ENCODE measurements around the gene ZBP1.

Gene ZBP1

GRCh38 chr20:57568088-57568896, 51.9 kb downstream of the ZBP1 start:
- FAIRE-seq = no peak

- no peak for FAIRE-seq
Observed at GRCh38 chr20:57567471-57568079, 52.7 kb downstream of the ZBP1 start.

GRCh38 chr20:57566803-57567459, 53.3 kb downstream of the ZBP1 start:
- no peak for FAIRE-seq

- FAIRE-seq = no peak
Observed at GRCh38 chr20:57566399-57566798, 53.8 kb downstream of the ZBP1 start.

- FAIRE-seq = no peak
Observed at GRCh38 chr20:57564951-57565642, 55.1 kb downstream of the ZBP1 start.

GRCh38 chr20:57564180-57564802, 55.9 kb downstream of the ZBP1 start:
- no peak for FAIRE-seq

- FAIRE-seq = no peak
Observed at GRCh38 chr20:57563522-57563921, 56.7 kb downstream of the ZBP1 start.

GRCh38 chr20:57562541-57563465, 57.4 kb downstream of the ZBP1 start:
- no peak for FAIRE-seq

GRCh38 chr20:57561356-57562279, 58.6 kb downstream of the ZBP1 start:
- FAIRE-seq = no peak

- no peak for FAIRE-seq
Observed at GRCh38 chr20:57560554-57561355, 59.5 kb downstream of the ZBP1 start, which contains the start of gene PCK1. TSS of gene PCK1 (plus strand) at chr20:57561110. CDS start at chr20:57561412, 302 bp downstream.

- no peak for FAIRE-seq
Observed at GRCh38 chr20:57559658-57560553, 60.3 kb downstream of the ZBP1 start.

- FAIRE-seq = no peak
Observed at GRCh38 chr20:57559289-57559634, 61.0 kb downstream of the ZBP1 start.

- no peak for FAIRE-seq
Observed at GRCh38 chr20:57558614-57559288, 61.5 kb downstream of the ZBP1 start.

GRCh38 chr20:57557926-57558613, 62.2 kb downstream of the ZBP1 start:
- FAIRE-seq = no peak

- FAIRE-seq = no peak
Observed at GRCh38 chr20:57556980-57557274, 63.3 kb downstream of the ZBP1 start.

GRCh38 chr20:57555457-57556184, 64.6 kb downstream of the ZBP1 start:
- FAIRE-seq = no peak
